ENCODE results near the gene KCNJ15.

The KCNJ15 gene

DNA sequence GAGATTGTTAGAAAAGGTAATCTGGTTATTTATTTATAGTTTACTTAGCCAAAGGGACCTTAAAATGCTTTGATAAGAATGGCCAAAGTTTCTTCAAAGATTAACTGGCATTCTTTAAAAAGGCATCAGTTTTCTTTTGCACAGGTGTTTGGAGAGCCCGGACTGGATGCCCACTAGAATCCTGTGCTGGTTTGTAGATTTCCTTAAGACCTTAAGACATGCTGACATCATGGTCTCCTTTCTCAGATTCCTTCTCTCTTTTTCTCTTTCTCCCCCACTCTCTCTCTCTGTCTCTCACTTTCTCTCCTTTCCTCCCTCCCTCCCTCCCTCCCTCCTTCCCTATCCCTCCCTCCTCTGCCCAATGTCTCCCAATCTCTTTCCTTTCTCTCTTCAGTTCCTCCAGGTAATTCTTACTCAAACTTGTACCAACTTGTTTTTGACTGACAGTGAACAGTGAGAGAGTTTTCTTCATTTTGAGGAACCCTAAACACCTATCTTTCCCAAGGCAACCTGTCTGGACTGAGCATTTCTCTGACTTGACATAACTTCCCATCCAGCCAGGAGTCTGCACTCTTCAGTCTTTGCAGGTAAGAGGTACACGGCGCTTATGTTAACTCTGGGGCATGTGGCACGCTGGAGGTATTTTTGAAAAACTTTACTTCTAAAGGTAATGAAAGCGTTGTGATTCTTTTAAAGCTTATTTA is at the start of gene KCNJ15:
Gene KCNJ15, plus strand, starts transcription at position 393 of the 704 bp plus-strand sequence. CDS start 42,271 bp downstream, outside the sequence.
- no peak for TF ChIP-seq POLR2A (IDR thresholded peaks at IDR 0.05; ENCODE audit: extremely low read depth, insufficient read length)
- no peak for TF ChIP-seq MYC (IDR thresholded peaks at IDR 0.05; ENCODE audit: low read depth, low read length)
- TF ChIP-seq, protein P1, sequence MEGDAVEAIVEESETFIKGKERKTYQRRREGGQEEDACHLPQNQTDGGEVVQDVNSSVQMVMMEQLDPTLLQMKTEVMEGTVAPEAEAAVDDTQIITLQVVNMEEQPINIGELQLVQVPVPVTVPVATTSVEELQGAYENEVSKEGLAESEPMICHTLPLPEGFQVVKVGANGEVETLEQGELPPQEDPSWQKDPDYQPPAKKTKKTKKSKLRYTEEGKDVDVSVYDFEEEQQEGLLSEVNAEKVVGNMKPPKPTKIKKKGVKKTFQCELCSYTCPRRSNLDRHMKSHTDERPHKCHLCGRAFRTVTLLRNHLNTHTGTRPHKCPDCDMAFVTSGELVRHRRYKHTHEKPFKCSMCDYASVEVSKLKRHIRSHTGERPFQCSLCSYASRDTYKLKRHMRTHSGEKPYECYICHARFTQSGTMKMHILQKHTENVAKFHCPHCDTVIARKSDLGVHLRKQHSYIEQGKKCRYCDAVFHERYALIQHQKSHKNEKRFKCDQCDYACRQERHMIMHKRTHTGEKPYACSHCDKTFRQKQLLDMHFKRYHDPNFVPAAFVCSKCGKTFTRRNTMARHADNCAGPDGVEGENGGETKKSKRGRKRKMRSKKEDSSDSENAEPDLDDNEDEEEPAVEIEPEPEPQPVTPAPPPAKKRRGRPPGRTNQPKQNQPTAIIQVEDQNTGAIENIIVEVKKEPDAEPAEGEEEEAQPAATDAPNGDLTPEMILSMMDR (IDR thresholded peaks at IDR 0.05; ENCODE audit: low read depth, low read length): no peak
- TF ChIP-seq, protein P2, sequence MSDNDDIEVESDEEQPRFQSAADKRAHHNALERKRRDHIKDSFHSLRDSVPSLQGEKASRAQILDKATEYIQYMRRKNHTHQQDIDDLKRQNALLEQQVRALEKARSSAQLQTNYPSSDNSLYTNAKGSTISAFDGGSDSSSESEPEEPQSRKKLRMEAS (IDR thresholded peaks at IDR 0.05; ENCODE audit: low read depth, low read length): no peak
- no peak within 1 kb of the TSS for H3K4me3 ChIP-seq (ENCODE audit: low read depth, low read length)
- no peak for DNase-seq (ENCODE audit: low read depth)

DNA sequence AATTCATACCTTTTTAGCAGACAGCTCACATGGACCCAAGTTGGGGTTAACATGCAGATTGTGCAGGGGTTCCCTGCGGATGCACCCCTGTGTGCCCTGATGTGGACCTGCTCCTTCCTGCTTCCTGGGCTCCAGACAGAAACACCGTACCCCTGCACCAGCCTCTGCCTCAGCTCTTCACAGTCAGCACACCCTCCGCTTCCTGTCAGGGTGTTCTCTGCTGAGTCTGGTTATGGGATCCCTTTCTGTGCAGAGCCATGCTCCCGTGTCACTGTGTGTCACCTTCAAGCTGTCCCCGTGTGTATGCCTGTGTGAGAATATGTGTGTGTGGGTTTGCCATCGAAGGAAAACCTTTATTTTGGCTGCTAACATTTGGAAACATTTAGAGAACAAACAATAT is 48.7 kb upstream of the KCNJ15 start:
- TF ChIP-seq, protein P1 (IDR thresholded peaks at IDR 0.05; ENCODE audit: low read depth, low read length): no peak
- TF ChIP-seq MYC (IDR thresholded peaks at IDR 0.05; ENCODE audit: low read depth, low read length): no peak
- TF ChIP-seq, protein P2 (IDR thresholded peaks at IDR 0.05; ENCODE audit: low read depth, low read length): no peak
- no peak overlapping the region for H3K4me3 ChIP-seq (ENCODE audit: low read depth, low read length)
- no peak for DNase-seq (ENCODE audit: low read depth)

DNA sequence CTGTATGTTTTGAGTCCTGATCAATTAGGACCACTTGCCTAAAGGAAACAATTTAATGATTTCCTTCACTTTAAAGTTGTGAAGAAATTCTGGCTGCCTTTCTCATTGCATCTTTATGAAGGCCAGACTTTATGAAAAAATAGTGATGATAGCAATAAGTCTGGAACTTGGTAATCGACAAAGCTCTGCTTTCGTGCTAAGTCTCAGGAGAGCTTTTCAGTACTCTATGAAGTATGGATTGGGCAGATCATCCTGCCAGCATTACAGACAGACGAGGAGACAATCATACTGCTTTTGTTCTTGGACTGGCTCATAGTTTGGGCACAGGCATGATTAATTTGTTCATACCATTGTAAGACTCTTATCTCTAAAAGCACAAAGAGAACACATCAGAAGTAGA is 45.5 kb upstream of the KCNJ15 start:
- TF ChIP-seq, protein P2 (IDR thresholded peaks at IDR 0.05; ENCODE audit: low read depth, low read length): no peak
- DNase-seq (ENCODE audit: low read depth): no peak

DNA sequence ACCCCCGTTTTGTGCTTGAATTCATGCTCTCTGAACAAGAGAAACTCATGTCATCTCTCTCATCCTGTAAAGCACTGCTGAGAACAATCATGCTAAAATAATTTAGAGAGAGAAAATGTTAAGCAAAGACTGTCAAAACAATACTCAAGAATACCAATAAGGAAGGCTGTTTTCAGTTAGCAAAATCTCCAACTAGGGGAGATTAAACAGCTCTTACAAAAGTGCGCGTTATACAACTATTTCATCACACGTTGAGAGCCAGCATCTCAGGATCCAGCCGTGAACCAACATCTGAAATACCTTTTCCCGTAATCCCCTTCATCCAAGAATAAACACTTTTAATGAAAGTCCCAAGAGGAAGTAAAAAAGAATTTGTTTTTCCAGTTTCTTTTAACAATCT is 44.1 kb upstream of the KCNJ15 start:
- no peak overlapping the region for H3K4me3 ChIP-seq (ENCODE audit: low read depth, low read length)
- no peak for DNase-seq (ENCODE audit: low read depth)
- TF ChIP-seq, protein P2 (IDR thresholded peaks at IDR 0.05; ENCODE audit: low read depth, low read length): no peak
- TF ChIP-seq POLR2A (IDR thresholded peaks at IDR 0.05; ENCODE audit: extremely low read depth, insufficient read length) (no peak), MYC (IDR thresholded peaks at IDR 0.05; ENCODE audit: low read depth, low read length) (no peak)
- TF ChIP-seq, protein P1 (IDR thresholded peaks at IDR 0.05; ENCODE audit: low read depth, low read length): no peak

More for the DNA sequence above, 45.5 kb upstream of the KCNJ15 start:
- H3K4me3 ChIP-seq (ENCODE audit: low read depth, low read length): no peak overlapping the region

DNA sequence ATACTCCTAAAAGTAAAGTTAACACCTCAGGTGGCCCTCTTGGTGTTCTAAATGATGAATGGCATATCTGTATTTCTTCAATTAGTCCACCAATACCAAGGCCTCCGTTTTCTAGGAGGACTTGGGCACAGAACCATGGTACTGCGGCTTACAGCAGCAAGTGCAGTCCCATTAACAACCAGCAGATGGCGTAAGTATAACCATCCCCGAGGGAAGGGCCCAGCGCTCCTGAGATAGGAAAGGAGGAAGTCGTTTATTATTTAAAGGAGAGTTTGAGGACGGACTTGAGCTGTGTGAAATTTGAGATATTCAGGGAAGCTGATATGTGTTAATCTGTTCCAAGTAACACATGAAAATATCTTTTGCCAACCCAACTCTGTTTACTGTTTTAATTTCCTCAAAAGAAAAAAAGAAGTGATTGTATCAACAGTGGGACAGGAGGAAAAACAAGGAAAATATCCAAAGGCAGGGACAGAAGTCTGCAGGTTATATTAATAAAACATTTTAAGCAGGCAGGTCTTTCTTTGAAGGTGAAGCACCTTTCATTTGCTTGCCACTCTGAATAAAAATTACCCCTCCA is 37.7 kb upstream of the KCNJ15 start:
- TF ChIP-seq MYC (IDR thresholded peaks at IDR 0.05; ENCODE audit: low read depth, low read length) (no peak), POLR2A (IDR thresholded peaks at IDR 0.05; ENCODE audit: extremely low read depth, insufficient read length) (no peak)
- TF ChIP-seq, protein P2 (IDR thresholded peaks at IDR 0.05; ENCODE audit: low read depth, low read length): no peak
- TF ChIP-seq, protein P1 (IDR thresholded peaks at IDR 0.05; ENCODE audit: low read depth, low read length): peak; percentile 82
- H3K4me3 ChIP-seq (ENCODE audit: low read depth, low read length): no peak overlapping the region
- DNase-seq (ENCODE audit: low read depth): peak; percentile 77

DNA sequence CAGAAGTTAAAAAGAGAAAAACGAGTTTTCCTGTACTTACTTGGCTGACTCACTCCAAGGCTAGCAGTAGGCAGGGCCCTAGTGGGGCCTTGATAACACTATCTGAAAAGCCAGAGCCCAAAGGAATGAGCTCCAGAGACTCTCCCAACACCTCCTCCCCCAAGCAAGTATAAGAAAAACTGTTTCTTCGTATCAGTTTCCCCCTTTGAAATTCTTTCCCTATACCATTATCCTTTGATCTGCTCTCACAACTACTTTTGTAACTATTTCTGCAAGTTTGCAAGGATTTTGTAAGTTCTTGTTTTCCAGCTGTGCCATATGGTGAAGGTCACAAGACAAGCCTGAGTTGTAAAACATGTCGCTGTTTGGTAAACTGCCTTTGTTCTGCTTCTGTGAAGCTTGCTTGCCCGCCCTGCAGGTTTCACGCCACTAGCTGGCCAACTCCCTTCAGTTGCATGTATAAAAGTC is 36.5 kb upstream of the KCNJ15 start:
- no peak overlapping the region for H3K4me3 ChIP-seq (ENCODE audit: low read depth, low read length)
- no peak for DNase-seq (ENCODE audit: low read depth)
- TF ChIP-seq POLR2A (IDR thresholded peaks at IDR 0.05; ENCODE audit: extremely low read depth, insufficient read length) (no peak), MYC (IDR thresholded peaks at IDR 0.05; ENCODE audit: low read depth, low read length) (no peak)
- TF ChIP-seq, protein P2 (IDR thresholded peaks at IDR 0.05; ENCODE audit: low read depth, low read length): no peak
- TF ChIP-seq, protein P1 (IDR thresholded peaks at IDR 0.05; ENCODE audit: low read depth, low read length): no peak

Data from NB4 (cell line).